NOMO-1 treated with DMSO at 0.1 percent for 48 hours (cell line): Measurements from ENCODE around the gene LUZP2.

Experiments
- DNase-seq: peaks from one replicate; lab custom pipeline; 2025; ENCODE audit not compliant: unreplicated experiment; lab: John Stamatoyannopoulos, UW

LUZP2 gene

GRCh38 chr11:24805671-24806070 is 308.8 kb downstream of the LUZP2 start:
- no peak for DNase-seq

GRCh38 chr11:24808173-24808572 is 311.3 kb downstream of the LUZP2 start:
- DNase-seq: no peak

GRCh38 chr11:24819006-24819405 is 322.2 kb downstream of the LUZP2 start:
- peak; percentile 29 for DNase-seq

- DNase-seq: no peak
Observed at GRCh38 chr11:24819863-24820434, 323.1 kb downstream of the LUZP2 start.

GRCh38 chr11:24820541-24820940 is 323.7 kb downstream of the LUZP2 start:
- DNase-seq: no peak

- no peak for DNase-seq
Observed at GRCh38 chr11:24828938-24829605, 332.2 kb downstream of the LUZP2 start.

- no peak for DNase-seq
Observed at GRCh38 chr11:24833573-24833972, 336.7 kb downstream of the LUZP2 start.

GRCh38 chr11:24837112-24837511 is 340.3 kb downstream of the LUZP2 start:
- no peak for DNase-seq

- no peak for DNase-seq
Observed at GRCh38 chr11:24842308-24842707, 345.5 kb downstream of the LUZP2 start.

- DNase-seq: no peak
Observed at GRCh38 chr11:24844406-24844805, 347.6 kb downstream of the LUZP2 start.

- DNase-seq: no peak
Observed at GRCh38 chr11:24848857-24849256, 352.0 kb downstream of the LUZP2 start.

GRCh38 chr11:24855951-24856350 is 359.1 kb downstream of the LUZP2 start:
- DNase-seq: no peak

GRCh38 chr11:24859801-24860300 is 363.0 kb downstream of the LUZP2 start:
- DNase-seq: no peak

- no peak for DNase-seq
Observed at GRCh38 chr11:24861440-24861839, 364.6 kb downstream of the LUZP2 start.

- DNase-seq: no peak
Observed at GRCh38 chr11:24866743-24867142, 369.9 kb downstream of the LUZP2 start.

GRCh38 chr11:24870048-24870447 is 373.2 kb downstream of the LUZP2 start:
- DNase-seq: no peak

GRCh38 chr11:24872186-24872585 is 375.3 kb downstream of the LUZP2 start:
- DNase-seq: no peak

- DNase-seq: no peak
Observed at GRCh38 chr11:24872651-24873311, 375.9 kb downstream of the LUZP2 start.

- DNase-seq: no peak
Observed at GRCh38 chr11:24880962-24881361, 384.1 kb downstream of the LUZP2 start.

- no peak for DNase-seq
Observed at GRCh38 chr11:24885580-24886173, 388.8 kb downstream of the LUZP2 start.

GRCh38 chr11:24886880-24887619 is 390.2 kb downstream of the LUZP2 start:
- DNase-seq: no peak
